ENCODE measurements around the gene TM4SF18.

Gene TM4SF18

DNA sequence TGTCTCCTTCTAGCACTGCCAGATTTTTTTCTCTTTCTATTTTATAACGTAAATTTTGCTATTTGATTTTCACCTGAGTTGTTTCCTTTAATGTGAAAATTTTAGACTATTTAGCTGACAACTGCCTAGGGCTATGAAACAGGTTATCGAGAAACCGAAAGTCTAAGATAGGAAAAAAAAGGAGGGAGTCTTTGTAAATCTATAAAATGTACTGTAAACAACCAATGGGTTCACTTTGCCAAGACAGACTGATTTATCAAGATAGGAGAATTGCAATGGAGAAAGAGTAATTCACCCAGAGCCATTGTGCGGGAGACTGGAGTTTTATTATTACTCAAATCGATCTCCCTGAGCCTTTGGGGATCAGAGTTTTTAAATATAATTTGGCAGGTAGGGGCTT lies 50.0 kb downstream of the TM4SF18 start:
- DNase-seq (ENCODE audit: low read depth) = no peak

DNA sequence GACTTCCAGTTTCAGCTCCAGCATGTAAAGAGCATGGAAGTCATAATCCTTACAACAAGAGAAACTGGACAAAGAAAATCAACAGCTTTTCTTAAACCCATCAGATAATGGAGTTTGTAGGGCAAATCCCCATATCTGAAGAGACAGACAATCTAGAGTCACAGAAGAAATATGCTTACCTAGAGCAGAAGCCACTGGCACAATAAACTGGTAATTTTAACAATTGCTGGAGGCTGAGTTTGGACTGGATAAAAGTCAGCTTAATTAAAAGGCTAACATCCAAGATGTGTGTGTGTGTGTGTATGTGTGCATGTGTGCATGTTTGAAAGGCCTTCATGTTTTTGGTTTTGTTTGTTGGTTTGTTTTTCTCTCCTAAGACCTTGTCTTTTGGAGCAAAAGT lies 50.6 kb downstream of the TM4SF18 start:
- no peak for DNase-seq (ENCODE audit: low read depth)

DNA sequence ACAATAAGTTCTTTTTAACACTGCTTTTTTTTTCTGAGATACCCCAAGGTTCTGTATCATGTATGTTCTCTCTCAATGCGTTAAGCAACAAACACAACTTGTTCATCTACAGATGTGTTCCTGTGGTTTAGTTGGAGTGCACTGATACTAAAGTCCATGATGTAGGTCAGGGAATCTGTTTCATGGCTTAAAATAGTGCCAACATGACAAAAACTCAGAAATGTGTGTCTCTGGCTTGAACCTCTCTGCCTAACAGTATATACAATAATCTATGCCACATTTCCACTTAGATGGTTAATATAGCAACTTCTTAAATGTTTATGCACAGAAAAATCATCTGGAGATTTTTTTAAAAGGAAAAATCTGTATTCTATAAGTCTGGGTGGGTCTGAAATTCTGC lies 51.1 kb downstream of the TM4SF18 start:
- DNase-seq (ENCODE audit: low read depth) = no peak

DNA sequence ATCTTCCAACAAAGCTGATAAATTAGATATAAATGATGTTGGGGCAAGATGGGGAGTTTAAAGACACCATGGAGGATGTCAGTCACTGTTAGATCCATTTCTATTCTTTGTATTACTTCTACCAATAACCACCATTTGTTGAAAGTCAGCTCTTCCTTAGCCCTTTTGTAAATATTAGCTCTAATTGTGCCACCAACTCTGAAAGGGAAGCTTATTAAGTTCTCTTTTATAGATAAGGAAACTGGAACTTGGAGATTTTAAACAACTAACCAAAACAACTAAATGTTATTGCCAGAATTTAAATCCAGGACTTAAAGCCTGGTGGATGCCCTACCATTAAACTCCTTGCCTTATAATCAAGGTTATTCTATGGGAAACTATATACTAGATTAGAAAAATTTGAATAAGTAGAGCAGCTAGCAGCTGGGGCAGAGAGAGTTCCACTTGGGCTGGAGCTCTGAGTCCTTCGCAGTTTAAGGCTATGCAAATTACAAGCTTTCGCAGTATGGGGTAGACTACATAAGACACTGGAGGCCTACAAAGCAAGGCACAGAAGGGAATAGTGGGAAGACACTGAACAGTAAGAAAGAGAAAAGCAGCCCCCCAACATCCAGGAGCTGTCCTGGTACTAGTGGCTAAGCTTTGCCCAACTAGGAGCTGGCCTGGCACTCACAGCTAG lies 52.6 kb downstream of the TM4SF18 start:
- DNase-seq (ENCODE audit: low read depth) = no peak

DNA sequence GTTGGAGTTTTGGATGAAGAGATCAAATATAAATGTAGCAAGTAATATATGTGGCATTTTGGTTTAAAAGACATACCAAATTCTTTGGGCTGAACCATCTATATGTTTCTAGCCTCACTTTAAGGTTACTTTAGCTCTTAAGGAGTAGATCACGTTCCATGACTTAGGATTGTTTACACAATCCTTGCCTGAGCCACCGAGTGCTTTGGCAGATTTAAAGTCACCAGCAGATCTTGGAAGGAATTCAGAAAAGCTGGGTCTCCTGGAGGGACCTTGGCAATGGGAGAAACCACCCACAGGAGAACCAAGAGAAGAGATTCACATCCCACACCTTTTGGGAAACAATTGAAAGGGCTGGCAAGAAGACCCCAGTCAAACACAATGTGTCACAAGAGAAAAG lies 54.5 kb downstream of the TM4SF18 start:
- DNase-seq (ENCODE audit: low read depth) = no peak

DNA sequence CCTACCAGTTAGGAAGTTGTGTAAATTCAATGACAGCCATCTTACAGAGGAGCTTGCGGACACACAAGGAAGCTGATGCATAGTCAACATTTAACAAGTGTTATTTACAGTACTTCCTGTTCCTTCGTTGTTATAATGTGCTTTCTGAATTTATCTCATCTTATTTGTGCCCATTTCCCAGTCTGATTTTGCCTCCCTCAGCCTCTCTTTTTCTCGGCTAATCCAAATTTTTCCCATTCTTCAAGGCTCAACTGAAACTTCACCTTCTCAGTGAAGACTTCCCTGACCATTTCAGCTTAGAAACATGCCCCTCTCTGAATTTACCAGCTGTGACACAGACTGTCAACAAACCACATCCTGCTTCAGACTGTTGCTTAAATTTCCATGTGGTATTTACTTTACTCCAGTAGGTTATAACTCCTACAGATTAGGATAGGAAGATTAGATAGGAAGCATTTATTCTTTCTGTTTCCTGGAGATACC lies 56.1 kb downstream of the TM4SF18 start:
- peak; percentile 69 for DNase-seq (ENCODE audit: low read depth)

DNA sequence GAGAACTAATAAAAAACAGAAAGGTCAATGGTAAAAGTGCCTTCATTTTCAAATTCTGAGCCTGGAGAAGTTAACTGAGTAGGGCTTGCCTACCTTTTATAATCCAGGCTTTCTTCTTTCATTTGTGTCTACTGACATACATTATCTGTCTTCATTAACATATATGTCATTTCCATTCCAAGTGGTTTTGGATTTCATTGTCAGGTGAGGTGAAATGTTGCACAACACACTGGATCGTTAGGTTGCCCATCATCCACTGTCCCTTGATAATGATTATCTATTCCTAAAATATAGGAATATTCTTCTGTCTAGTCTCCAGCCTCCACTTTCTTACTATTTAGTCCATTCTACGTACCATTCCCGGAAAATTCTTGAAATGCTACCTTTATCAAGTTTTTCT lies 56.8 kb downstream of the TM4SF18 start:
- DNase-seq (ENCODE audit: low read depth) = no peak

DNA sequence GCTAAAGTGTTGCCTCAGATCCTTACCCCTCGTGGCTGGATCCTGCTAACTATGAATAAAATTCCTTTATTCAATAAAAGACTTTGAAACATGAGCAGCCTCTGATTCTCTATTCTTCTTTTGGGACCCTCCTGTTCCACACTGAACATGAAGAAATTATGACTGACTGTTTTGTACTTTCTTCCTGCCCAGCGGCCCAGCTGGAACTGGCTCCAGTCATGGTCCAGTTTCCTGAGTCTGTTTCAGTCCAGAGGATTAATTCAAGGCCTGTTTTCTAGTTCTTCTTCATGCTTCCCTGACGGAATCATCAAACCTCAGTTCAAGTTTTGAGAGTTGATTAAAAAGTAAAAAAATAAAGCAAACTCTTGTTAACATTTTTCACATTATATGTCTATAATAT lies 59.2 kb downstream of the TM4SF18 start:
- DNase-seq (ENCODE audit: low read depth) = no peak

DNA sequence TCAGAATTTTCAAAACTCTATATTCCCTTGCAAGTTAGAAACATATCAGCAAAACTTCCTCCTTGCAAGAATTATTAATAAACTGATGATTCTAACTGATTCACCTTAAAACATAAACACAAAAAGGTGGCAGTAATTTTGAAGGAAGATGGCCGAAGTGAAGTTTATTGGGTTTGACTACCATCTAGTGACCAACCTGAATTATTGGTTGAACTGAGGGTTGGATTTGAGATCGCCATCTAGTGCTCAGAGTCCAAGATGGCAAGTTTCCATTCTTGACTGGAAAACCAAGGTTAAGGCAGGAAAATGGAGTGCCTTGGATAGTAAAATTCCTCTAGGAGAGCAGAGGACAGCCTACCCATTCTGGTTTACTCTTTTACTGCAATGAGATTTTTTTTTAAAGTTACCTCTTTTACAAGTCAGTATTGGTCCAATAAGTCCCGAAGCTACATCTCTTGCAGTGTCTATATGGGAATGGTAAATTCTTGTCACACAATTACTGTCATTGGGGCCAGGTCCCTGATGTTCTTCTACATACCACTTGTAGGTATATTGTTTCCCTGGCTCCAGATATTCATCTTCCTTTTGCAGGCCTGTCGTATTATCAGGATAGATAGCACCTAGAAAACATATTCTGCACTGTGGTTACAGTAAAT lies 60.2 kb downstream of the TM4SF18 start:
- DNase-seq (ENCODE audit: low read depth) = peak; percentile 81

DNA sequence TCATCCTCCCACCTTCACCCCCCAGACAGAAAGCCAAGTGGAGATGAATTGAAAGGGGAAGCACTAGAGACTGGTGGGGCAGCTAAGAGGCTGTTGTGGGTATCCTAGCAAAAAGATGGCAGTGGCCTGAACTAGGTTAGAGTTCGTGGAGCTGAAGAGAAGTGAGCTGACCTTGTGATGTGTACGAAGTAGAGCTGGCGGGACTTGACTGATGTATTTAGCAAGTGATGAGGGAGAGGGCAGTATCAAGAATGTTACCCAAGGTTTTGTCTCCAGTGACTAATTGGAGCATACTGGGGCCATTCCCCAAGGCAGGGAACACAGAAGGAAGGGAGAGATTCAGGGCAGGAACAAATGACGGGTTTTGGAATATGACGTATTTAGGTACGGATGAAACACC lies 61.8 kb downstream of the TM4SF18 start:
- no peak for DNase-seq (ENCODE audit: low read depth)

DNA sequence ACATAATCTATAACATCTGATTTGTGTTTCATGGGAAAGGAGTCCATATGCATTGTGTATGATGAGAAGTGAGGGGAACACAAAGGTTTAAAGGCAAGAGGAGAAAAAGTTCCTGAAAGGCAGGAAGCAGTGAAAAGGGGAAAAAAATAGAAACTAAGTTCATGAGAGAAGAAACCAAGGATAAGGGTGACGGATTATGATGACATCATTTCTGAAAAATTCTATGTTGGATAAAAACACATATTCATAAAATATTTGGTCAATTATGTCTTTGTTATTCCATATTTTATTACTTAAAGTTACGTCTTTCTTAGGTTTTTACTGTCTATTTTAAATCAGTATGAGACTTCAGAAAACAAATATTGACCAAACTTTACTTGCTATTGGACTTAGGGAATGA lies 63.3 kb downstream of the TM4SF18 start:
- no peak for DNase-seq (ENCODE audit: low read depth)

DNA sequence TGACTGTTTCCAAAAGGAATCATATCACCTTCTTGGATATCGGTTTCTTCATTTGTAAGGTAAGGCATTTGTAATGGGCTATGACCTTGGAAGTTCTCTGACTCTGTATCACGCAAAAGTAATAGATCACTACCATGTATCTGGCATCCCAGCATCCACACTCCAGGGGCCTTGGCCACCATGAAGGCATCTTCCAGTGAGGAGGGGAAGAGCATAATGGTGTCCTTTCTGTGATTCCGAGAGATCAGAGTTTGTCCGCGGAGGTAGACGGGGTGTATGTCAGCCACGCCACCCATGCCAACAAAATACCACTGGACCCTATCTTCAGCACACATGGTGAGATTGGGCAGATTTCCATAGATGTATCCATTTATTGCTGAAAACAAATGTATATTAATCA lies 63.7 kb downstream of the TM4SF18 start:
- no peak for DNase-seq (ENCODE audit: low read depth)
